IPS-NIHi11 (cell line): ENCODE data around the gene N4BP2.

Experiments
- DNase-seq: peaks from one replicate; pipeline ENCODE4 v3.0.0; 2012; ENCODE audit warnings: mixed read lengths, low spot score

The N4BP2 gene

DNA sequence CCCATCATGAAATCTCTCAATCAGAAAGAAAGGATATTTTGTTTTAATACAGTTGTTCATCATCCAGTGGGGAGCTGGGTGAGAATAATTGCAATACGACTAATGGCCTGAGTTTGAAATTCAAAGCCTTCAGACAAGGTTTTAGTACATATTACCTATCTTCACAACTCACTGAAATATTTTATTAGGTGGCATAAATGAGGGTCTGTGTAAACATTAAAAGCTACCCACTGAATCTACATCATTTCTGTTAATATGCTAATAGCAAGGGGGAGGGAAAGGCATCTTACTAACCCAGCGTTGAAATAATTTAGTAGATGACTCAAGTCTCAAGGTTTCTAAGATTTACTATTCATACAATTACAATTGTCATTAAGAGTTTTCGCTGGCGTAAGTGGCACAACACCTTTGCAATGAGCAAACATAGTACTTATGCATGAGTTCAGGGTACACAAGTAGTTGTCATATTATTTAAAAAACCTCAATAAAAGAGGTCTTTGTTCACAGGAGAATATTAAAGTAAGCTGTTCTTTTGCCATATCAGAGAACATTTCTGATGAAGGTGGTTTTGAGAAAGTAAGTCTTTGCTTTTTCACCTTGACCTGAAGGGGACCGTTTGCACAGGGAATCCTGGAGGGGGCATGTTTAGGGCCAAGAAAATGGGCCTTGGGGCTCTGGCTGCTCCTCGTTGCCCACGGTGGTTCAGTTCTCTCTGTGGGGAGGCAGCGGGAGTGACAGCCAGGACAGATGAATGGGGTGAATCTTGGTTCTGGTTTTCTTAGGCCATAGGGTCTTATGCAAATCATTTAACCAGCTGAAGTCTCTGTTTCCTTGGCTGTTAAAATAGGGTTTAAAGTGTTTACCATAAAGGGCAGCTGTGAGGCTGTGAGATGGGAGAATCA lies 135.7 kb downstream of the N4BP2 start:
- no peak for DNase-seq

DNA sequence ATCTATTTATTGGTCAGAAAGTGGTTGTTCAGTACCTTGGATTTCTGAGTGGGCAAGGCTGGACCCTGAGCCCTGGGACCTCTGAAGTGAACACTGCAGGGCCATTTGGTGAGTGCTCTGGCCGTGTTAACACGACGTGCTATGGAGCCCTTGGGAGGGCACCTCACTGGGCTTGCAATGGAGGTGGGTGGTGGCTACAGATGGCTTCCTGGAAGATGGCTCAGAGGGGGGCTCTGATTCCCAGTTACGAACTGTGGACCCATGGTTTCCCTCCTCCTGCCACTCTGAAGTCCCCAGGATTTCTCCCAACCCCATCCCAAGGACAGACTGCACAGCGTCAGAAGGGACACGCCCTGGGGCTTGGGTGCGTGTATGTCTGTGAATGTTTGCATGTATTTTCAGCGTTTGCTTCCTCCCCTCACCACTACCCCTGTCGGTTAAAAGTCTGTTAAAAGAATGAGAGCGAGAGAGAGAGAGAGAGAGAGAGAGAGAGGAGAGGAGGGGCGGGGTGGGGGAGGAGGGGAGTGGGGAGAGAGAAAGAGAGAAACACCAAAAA lies 136.4 kb downstream of the N4BP2 start:
- DNase-seq, result no peak

DNA sequence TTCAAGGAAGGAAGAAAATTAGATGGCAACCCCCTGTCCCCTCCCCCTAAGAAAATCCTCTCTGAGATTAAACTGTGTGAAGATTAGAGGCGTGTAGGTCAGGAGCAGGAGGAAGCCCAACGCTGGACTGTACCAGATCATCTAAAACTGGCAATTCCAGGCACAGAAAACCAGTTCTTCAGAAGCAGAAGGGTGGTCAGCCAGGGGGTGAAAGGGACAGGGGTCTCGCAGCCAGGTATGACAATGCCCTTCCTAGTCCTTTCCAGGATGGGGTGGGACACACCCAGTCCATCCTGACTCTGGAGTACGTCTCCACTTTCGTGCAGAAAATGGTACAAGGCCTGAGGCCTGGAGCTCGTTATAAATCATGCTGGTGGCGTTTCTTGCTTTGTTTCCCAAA lies 136.9 kb downstream of the N4BP2 start:
- DNase-seq, result no peak

DNA sequence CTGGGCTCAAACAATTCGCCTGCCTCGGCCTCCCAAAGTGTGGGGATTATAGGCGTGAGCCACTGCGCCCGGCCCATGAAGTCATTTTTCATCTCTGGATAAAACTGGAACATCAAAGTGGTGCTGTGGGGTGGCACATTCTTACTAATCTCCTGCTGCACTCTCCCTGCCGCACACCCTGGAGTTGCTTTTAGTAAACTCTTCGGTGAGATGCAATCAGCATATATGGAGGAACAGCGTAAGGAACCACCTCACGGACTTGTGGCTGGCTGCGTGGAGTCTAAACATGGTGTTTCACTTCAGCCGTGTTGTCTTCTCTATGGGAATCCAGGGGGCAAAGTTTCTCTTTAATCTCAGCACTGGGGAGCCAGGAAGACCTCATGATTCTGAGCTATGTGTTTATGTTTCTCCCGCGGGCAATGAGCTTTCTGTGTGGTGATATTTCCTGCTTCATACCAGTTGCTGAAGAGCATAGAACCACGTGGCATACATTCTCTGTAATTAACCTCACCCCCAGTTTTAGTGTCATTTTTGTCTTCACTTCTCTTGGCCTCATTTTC lies 138.0 kb downstream of the N4BP2 start:
- DNase-seq, result no peak

DNA sequence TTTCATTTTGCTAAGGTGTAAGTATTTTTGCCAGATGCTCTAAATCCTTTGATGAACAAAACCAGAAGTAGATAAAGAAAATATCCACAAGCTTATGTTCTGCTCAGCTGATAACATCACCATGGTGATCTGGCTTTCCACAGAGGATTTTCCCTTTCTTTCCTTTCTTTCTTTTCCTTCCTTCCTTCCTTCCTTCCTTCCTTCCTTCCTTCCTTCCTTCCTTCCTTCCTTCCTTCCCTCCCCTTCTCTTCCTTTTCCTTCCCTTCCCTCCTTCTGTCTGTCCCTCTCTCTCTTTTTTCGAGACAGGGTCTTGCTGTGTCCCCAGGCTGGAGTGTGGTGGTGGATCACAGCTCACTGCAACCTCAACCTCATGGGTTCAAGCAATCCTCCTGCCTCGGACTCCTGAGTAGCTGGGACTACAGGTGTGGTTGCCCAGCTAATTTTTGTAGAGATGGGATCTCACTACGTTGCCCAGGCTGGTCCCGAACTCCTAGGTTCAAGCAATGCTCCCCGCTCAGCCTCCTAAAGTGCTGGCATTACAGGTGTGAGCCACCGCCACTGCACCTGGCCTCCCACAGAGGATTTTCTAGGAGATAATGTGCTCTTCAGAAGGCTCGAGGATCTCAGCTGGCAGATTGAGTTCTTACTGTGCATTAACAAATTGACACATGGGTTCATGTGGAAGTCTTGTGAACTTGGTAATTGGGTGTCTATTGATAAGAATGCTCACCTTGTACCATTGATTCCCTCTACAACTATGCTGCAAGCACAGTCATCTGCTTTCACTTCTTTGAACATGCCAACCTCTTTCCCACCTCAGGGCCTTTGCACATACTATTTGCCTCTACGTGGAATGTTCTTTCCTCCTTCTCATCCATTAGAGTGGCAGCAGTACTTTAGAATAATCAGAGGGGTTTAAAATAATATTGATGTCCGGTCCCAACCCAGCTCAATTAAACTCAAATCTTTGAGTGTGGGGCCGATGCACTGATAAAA lies 138.8 kb downstream of the N4BP2 start:
- no peak for DNase-seq

DNA sequence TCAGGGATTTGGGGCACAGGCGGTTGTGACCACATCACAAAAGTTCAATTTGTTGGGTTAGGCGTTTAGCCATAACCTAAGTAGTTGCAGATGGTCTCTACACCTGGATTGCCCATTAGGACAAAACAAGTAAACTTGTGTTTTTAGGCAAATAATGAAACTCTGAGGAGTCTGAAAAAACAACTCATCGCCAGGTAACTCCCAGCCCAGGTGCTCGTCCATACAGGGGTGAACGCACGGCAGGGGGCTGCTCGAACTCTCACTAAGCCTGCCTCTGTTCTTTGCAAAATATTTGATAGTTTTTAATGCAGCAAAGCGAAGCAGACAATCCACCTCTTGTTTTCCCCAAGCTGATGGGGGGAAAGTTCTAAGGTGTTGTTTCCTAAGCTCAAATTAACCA lies 139.6 kb downstream of the N4BP2 start:
- no peak for DNase-seq

DNA sequence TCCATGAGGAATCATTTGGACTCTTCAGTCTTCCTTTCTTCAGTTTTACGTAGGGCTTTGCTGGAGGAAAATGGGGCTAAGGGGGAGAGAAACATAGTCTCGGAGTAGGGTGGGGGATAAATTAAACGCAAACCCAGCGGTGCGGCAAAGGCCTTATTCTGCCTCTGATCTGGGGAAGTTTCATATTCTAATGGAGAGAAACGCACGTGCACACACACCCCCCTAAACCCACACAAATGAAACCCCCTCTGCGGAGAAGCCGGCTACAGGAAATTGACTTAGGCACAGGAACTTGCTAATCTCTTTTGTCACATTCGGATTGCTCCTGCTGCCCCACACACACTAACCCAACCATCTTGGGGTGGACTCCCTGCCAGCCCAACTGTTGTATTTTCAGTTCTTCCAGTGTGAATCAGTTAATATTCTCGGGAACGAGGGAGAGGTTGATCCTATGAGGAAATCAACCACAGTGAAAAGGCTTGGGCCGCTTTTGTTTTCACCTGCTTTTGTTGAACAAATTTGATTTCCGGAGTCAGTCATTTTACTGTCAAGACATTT lies 140.2 kb downstream of the N4BP2 start, which contains the start of gene RHOH:
Gene RHOH, plus strand, starts transcription at position 308 of the 558 bp plus-strand sequence. CDS start 46,356 bp downstream, outside the sequence.
- no peak for DNase-seq

DNA sequence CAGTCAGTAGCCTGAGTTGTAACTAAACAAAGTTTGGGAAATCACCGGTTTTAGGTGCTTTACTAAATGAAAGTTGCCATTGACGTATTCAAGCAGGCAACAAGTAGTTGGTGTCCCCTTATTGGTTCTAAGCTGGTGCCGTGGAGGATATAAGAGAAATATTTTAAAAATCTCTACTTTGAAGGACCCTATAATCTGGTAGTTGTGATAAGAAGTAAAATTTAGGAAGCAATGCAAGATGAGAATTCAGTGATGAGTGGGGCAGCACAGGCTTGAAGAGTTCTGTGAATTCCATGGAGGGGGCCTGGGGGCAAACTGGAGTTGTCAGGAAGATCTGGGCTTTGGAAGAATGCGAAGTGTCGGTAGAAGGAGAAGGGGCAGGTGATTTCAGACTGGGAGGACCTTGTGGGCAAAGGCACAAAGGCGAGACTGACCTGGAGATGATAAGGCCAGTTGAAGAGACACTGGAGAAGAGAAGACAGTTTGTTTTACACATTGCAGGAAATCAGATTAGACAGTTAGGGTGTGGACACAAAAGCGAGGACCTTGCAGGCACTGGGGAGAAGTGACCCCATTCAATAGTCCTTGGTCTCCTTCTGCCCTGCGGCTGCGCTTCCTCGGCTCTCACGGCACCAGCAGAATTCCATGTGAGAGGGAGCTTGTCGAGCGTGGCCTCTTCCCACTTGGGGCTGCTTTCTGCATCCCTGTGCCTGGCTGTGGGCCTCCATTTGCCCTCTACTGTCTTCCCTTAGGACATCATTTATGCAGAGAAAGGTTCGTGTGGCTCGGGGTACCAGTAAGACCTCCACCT lies 141.4 kb downstream of the N4BP2 start:
- DNase-seq, result no peak

DNA sequence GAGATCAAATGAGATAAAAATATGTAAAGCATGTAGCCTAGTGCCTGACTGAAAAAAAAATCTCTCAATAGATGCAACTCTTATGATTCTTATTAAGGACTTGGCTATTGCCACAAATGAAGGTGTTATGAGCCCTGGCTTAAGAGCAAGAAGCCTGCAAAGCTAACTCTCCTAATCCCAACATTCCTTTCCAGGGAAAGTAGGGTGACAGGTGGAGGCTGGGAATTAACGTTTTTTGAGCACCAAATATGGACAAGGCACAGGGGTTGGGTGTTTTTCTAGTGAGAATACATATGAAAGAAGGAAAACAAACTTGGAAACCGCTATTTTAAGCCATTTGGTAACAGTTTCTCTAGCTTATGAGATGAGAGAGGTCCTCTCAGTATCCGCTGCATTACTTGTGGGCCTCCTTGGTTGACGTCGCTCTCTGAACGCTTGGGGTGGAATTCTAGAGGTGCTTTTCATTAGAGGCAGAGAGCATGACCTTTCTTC lies 142.6 kb downstream of the N4BP2 start:
- DNase-seq, result no peak

DNA sequence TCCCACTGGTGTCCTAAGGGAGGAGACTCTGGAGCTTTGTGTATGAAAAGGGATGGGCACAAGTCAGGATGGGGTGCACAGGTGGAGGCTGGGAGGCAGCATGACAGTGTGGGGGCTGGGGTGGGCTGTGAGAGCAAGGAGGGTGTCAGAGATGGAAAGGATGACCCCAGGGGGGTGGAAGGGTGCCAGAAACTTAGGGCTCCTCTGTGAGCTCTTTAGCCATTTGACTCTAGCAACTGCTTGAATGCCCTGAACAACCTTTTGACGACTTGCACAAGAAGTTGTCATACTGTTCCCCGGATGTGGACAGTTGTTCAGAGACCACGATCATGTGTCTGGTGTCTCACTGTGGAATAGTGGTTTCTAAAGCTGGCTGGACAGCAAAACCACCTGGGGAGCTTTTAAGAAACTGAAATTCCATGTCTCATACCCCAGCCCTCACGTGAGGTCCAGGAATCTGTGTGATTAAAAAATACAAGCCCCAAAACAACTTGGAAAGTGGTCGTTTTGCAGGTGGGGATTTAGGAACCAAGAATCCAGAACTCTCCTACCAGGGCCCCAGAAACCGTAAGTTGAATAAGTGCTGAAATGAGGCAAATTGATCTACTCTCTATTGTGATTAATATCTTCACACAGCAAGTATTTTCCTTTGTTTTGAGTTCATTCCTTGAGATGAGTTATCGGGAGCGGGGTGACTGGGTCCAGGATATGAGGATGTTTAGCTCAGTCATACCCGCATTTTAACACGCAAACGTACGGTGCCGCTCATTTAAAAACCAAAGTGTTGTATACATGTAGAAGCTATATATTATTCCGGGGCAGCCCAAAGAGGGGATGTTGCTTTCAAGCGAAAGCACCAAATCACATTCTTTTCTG lies 143.6 kb downstream of the N4BP2 start:
- no peak for DNase-seq

DNA sequence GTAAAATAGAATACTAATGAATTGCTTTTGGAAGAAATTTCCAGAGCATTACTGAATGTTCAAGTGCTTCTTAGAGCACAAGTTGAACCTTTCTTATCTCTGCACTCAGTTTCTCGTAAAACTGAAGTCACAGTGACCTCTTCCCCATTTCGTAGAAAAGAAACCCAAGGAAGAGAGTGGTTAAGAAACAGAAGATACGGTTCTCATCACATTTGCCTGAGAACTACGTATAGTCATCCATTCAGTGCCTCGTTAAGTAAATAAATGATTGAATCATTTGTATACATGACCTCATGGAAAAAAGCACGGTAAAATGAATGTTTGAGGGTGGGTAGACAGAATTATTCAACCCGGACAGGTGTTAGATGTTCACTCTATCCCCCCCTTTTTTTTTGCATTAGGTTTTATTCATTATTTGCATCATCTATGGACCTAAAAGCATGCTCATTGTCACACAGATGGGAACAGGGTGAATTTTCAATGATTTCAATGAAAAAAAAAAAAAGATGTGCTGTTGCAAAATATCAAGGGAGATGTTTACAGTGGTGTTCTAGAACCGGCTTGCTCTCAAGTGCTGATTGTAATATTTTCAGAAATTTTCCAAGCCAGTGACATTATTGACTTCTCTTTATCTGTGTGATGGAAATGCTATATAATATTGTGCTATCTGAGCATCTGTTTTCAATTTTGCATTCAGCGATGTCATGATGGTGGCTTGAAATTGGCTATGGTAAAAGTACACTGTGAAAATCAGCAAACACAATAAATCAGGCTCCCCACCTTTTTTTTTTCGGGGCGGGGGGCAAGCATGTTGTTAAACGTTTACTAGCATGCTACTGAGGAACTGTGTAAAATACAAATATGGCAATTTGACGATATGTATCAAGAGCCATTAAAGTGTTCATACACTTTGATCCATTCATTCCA lies 144.5 kb downstream of the N4BP2 start:
- no peak for DNase-seq

DNA sequence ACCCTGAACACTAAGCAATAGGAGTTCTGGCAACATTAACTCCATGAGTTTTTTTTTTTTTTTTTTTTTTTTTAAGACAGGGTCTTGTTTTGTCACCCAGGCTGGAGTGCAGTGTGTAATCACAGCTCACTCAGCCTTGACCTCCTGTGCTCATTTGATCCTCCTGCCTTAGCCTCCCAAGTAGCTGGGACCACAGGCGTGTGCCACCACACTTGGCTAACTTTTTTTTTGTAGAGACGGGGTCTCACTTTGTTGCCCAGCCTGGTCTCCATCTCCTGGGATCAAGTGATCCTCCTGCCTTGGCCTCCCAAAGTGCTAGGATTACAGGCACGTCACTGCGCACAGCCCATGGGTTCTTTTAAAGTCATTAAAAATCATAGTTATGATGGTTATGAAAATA lies 145.2 kb downstream of the N4BP2 start:
- DNase-seq, result no peak

DNA sequence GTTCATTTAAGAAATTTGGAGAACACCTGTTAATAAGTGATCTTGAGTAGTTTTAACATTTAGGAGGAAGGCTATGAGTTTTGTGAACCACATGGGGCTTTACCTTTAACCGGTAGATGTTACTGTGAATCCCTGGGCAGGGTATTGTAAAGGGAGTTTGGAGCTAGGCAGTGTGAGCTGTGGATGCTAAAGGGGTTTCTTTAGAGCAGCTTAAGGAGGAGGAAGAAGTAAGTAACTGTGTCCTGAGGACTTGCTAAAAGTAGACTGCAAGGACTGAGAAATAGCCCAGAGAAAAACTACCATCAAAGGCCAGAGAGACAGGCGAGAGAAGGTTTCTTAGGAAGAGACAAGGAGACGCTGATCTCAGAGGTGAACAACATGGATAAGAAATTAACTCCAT lies 145.8 kb downstream of the N4BP2 start:
- DNase-seq, result no peak

DNA sequence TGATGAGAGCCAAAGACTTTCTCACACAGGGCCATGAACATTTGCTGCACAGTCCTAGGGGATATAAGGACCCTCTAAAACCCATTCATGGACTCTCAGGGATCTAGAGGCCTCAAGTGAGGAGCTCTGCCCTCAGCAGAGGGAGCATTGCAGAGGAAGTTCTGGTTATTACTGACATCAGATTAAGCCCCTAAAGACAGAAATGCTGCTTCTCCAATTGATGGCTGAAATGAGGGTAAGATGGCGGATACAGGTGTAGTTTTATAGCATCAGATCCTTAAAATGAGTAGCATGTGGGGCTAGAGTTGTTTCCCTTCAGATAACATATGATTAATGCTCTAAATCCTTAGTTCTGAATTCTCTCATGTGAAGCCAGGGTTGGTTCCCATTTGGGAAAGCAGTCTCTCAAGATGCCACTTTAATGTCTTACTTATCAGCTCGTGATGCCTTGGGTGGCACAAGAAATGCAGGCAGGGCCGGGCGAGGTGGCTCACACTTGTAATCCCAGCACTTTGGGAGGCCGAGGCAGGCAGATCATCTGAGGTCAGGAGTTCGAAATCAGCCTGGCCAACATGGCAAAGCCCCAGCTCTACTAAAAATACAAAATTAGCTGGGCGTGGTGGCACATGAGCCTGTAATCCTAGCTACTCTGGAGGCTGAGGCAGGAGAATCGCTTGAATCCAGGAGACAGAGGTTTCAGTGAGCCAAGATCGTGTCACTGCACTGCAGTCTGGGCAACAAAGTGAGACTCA lies 148.0 kb downstream of the N4BP2 start:
- DNase-seq, result no peak

DNA sequence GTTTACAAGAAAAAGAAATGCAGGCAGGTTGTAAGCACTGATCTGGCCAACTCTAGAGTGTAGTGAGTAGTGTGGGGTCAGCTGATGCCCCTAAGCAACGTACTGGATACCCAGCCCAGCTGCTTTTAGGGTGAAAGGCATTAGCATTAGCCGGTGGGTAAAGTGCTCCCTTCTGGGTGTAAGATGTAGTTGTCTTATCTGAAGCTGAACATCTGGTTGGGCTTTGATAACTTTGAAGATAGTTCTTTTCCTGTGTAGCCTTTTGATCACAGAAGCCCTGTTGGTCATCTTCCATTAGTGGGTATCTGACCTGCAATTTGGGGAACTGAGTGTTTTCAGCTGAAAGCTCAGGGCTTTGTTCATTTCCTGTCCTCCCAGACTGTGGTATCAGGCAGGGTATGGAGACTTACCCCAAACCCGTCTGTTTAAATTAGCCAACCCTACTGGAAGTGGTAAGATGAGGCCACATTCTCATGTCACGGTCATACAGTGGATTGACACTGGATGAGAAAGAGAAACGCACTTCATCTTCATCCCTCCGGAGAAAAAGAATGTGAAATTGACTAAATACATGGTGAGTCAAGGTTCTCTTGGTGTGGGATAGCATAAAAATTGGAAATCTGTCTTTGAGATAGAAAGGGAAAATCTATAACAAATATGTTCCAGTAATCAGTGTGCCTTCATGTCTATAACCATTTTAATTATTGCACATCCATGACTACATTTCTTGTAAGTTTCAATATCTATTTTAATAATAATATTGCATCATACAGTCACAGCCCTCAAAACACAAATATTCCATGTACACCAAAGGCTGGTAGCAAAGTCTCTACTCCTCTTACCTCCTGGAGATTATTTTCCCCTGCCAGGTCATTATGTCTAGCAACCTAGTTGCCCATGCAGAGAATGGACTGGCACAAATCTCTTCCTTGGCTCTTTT lies 148.9 kb downstream of the N4BP2 start:
- no peak for DNase-seq

DNA sequence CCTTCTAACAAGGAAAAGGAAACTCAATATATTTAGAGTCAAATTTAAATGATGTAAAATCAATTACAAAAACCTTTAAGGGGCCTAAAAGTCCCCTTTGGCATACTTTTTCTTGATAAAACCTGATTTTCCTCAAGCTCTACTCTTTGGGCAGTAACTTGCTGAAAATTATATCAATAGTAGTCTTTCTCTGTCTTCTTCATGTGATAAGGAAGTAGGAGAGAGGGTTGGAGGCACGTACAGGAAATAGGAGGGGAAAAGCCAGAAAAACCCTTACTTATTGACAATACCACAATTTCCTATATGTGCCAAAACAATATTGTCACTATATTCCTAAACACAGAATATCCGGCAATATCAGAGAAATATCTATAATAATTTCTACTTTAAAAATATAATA lies 149.8 kb downstream of the N4BP2 start:
- no peak for DNase-seq
